Endothelial cell (in vitro differentiated cells): ENCODE measurements around the gene TSPAN14. TPM values are rescaled to one million over a fixed set of nuclear protein-coding genes. Genes with fewer than 3 reads are reported as not detected.
A peak's percentile ranks its signal among the peaks of the same experiment; 100 is the strongest.

Experiments used
- DNase-seq: peaks from one replicate; pipeline ENCODE4 v3.0.0; 2021; ENCODE audit warnings: low spot score
- H3K27ac Mint-ChIP-seq: one replicate; pipeline ENCODE4 v1.8.0; 2021; ENCODE audit warnings: mixed read lengths, inconsistent platforms; ENCODE audit not compliant: unreplicated experiment
- H3K27me3 Mint-ChIP-seq: one replicate; pipeline ENCODE4 v1.8.0; 2021; ENCODE audit warnings: mild to moderate bottlenecking, moderate library complexity, mixed read lengths, inconsistent platforms; ENCODE audit not compliant: unreplicated experiment
- H3K36me3 Mint-ChIP-seq: one replicate; pipeline ENCODE4 v1.8.0; 2021; ENCODE audit warnings: mild to moderate bottlenecking, low read depth, mixed read lengths, inconsistent platforms; ENCODE audit not compliant: unreplicated experiment
- H3K4me1 Mint-ChIP-seq: one replicate; pipeline ENCODE4 v1.8.0; 2021; ENCODE audit warnings: mild to moderate bottlenecking, mixed read lengths, inconsistent platforms; ENCODE audit not compliant: unreplicated experiment
- H3K4me3 Mint-ChIP-seq: one replicate; pipeline ENCODE4 v1.8.0; 2021; ENCODE audit warnings: mild to moderate bottlenecking, mixed read lengths, inconsistent platforms; ENCODE audit not compliant: unreplicated experiment
- H3K9me3 Mint-ChIP-seq: one replicate; pipeline ENCODE4 v1.8.0; 2021; ENCODE audit warnings: mixed read lengths, inconsistent platforms; ENCODE audit not compliant: unreplicated experiment
- CTCF ChIP-seq: fragments of 200-600 bp; sonication (generic); IDR thresholded peaks from one replicate; pipeline ENCODE4 v1.5.0; 2021; ENCODE audit warnings: antibody characterized with exemption; ENCODE audit not compliant: unreplicated experiment
- total RNA-seq: library from RNA; stranded (reverse); fragmentation: NEBNext Ultra II Directional; extraction: Animal tissue kit (Norgen Biotek cat#: 25700); gene quantifications from one replicate; pipeline ENCODE4 v1.2.1, GENCODE V29; 2021; ENCODE audit not compliant: unreplicated experiment

TSPAN14 gene
- total RNA-seq, 1 donor from 2014 or later = 147 TPM

- DNase-seq = no peak
- Mint-ChIP-seq H3K27ac (peak overlapping the region; percentile 98), H3K4me1 (peaks cover 80% of the 10 kb centered on the region), H3K4me3 (peak overlapping the region; percentile 84), H3K27me3 (peaks cover 8% of the 10 kb centered on the region), H3K36me3 (peaks cover 18% of the 10 kb centered on the region), H3K9me3 (no peaks in the 10 kb centered on the region)
- TF ChIP-seq CTCF = no peak
These were observed 11.9 kb downstream of the TSPAN14 start for GRCh38 chr10:80465839-80466590.

- Mint-ChIP-seq H3K36me3 (peaks cover 22% of the 10 kb centered on the region), H3K4me3 (peak overlapping the region; percentile 65), H3K27ac (peak overlapping the region; percentile 99), H3K27me3 (peaks cover 8% of the 10 kb centered on the region), H3K4me1 (peaks cover 76% of the 10 kb centered on the region), H3K9me3 (no peaks in the 10 kb centered on the region)
- TF ChIP-seq CTCF = no peak
- no peak for DNase-seq
These were observed 12.7 kb downstream of the TSPAN14 start for GRCh38 chr10:80466724-80467326.

- Mint-ChIP-seq H3K27ac (peak overlapping the region; percentile 99), H3K4me1 (peaks cover 73% of the 10 kb centered on the region), H3K9me3 (no peaks in the 10 kb centered on the region), H3K27me3 (peaks cover 8% of the 10 kb centered on the region), H3K36me3 (peaks cover 22% of the 10 kb centered on the region), H3K4me3 (no peak overlapping the region)
- TF ChIP-seq CTCF = no peak
- peak; percentile 90 for DNase-seq
These were observed 13.9 kb downstream of the TSPAN14 start for GRCh38 chr10:80468002-80468401.

- peaks cover 17% of the 10 kb centered on the region for H3K36me3 Mint-ChIP-seq
- DNase-seq = no peak
- H3K9me3 Mint-ChIP-seq = no peaks in the 10 kb centered on the region
- H3K4me1 Mint-ChIP-seq = peaks cover 67% of the 10 kb centered on the region
- peaks cover 6% of the 10 kb centered on the region for H3K27me3 Mint-ChIP-seq
- TF ChIP-seq CTCF = no peak
- H3K27ac Mint-ChIP-seq = peak overlapping the region; percentile 99
- H3K4me3 Mint-ChIP-seq = no peak overlapping the region
These were observed 14.8 kb downstream of the TSPAN14 start for GRCh38 chr10:80468806-80469421.

GRCh38 chr10:80470266-80470665 is 16.2 kb downstream of the TSPAN14 start:
- Mint-ChIP-seq H3K27ac (no peak overlapping the region), H3K36me3 (peaks cover 25% of the 10 kb centered on the region), H3K4me1 (peaks cover 62% of the 10 kb centered on the region), H3K4me3 (no peak overlapping the region), H3K27me3 (peaks cover 6% of the 10 kb centered on the region), H3K9me3 (no peaks in the 10 kb centered on the region)
- TF ChIP-seq CTCF = no peak
- no peak for DNase-seq
